GM23338 (cell line): Measurements from ENCODE around the gene VPS36. TPM values are rescaled to one million over a fixed set of nuclear protein-coding genes. Genes with fewer than 3 reads are reported as not detected.

Source experiments
- ATAC-seq: fragments of 200-7000 bp; cut with Tn5 transposase; 3 replicates; pipeline ENCODE4 v1.9.1; 2020
- DNase-seq: peaks from one replicate; pipeline ENCODE4 v3.0.0-alpha.2; 2015; ENCODE audit warnings: low spot score
- H2AFZ ChIP-seq: fragments of 200-600 bp; sonication (generic); 2 replicates; pipeline ENCODE4 v1.8.0; 2016; ENCODE audit warnings: antibody characterized with exemption, mild to moderate bottlenecking, moderate library complexity
- H3F3A ChIP-seq: fragments of 200-600 bp; sonication (generic); replicated peaks from 2 replicates; pipeline ENCODE4 v1.8.0; 2017; ENCODE audit warnings: antibody characterized with exemption, mixed run types, low read depth
- H3K27ac ChIP-seq: fragments of 200-600 bp; sonication (generic); 2 replicates; pipeline ENCODE4 v1.6.1; 2016; ENCODE audit warnings: low read depth
- H3K27me3 ChIP-seq: fragments of 200-600 bp; sonication (generic); 2 replicates; pipeline ENCODE4 v1.8.0; 2016; ENCODE audit warnings: mild to moderate bottlenecking, mixed run types, moderate library complexity; ENCODE audit not compliant: insufficient read depth
- H3K36me3 ChIP-seq: fragments of 200-600 bp; sonication (generic); 2 replicates; pipeline ENCODE4 v1.8.0; 2016; ENCODE audit warnings: mild to moderate bottlenecking; ENCODE audit not compliant: insufficient read depth
- H3K4me1 ChIP-seq: fragments of 200-600 bp; sonication (generic); 2 replicates; pipeline ENCODE4 v1.8.0; 2016; ENCODE audit warnings: mild to moderate bottlenecking, moderate library complexity; ENCODE audit not compliant: insufficient read depth
- H3K4me2 ChIP-seq: fragments of 200-600 bp; sonication (generic); 2 replicates; pipeline ENCODE4 v1.7.1; 2017; ENCODE audit warnings: mixed run types
- H3K4me3 ChIP-seq: fragments of 200-600 bp; sonication (generic); 2 replicates; pipeline ENCODE4 v1.6.1; 2016; ENCODE audit warnings: mixed run types
- H3K79me2 ChIP-seq: fragments of 200-600 bp; sonication (generic); replicated peaks from 2 replicates; pipeline ENCODE4 v1.8.0; 2017; ENCODE audit warnings: mild to moderate bottlenecking; ENCODE audit not compliant: insufficient read depth
- H3K9me2 ChIP-seq: fragments of 200-600 bp; sonication (generic); 2 replicates; pipeline ENCODE4 v1.8.0; 2017; ENCODE audit not compliant: insufficient read depth
- H4K20me1 ChIP-seq: fragments of 200-600 bp; sonication (generic); replicated peaks from 2 replicates; pipeline ENCODE4 v1.8.0; 2017; ENCODE audit warnings: mild to moderate bottlenecking; ENCODE audit not compliant: insufficient read depth
- H3K27ac Mint-ChIP-seq: 2 replicates; pipeline ENCODE4 v1.8.0; 2020; ENCODE audit warnings: inconsistent platforms, mild to moderate bottlenecking, moderate library complexity, mixed read lengths
- H3K27me3 Mint-ChIP-seq: 3 replicates; pipeline ENCODE4 v1.8.0; 2022; ENCODE audit warnings: low read depth, mild to moderate bottlenecking, moderate library complexity, mixed read lengths, inconsistent platforms; ENCODE audit not compliant: insufficient read depth, poor library complexity
- H3K36me3 Mint-ChIP-seq: 3 replicates; pipeline ENCODE4 v1.8.0; 2021; ENCODE audit warnings: low read depth, mild to moderate bottlenecking, inconsistent platforms, moderate library complexity, mixed read lengths
- H3K4me1 Mint-ChIP-seq: 3 replicates; pipeline ENCODE4 v1.8.0; 2020; ENCODE audit warnings: mild to moderate bottlenecking, inconsistent platforms, mixed read lengths
- H3K4me3 Mint-ChIP-seq: 3 replicates; pipeline ENCODE4 v1.8.0; 2021; ENCODE audit warnings: moderate library complexity, mild to moderate bottlenecking, inconsistent platforms, mixed read lengths
- H3K9me3 Mint-ChIP-seq: 3 replicates; pipeline ENCODE4 v1.8.0; 2020; ENCODE audit warnings: moderate library complexity, mild to moderate bottlenecking, inconsistent platforms, mixed read lengths
- EZH2 ChIP-seq: fragments of 200-600 bp; sonication (generic); IDR thresholded peaks from one replicate; pipeline ENCODE4 v1.8.0; 2017; ENCODE audit warnings: antibody characterized with exemption, mild to moderate bottlenecking, low read depth; ENCODE audit not compliant: unreplicated experiment
- EZH2phosphoT487 ChIP-seq: fragments of 200-600 bp; sonication (generic); IDR thresholded peaks from one replicate; pipeline ENCODE4 v1.8.1; 2018; ENCODE audit warnings: antibody characterized with exemption; ENCODE audit not compliant: unreplicated experiment
- JUNB ChIP-seq: IDR thresholded peaks from one replicate; pipeline ENCODE4 v1.6.1; 2016; ENCODE audit warnings: antibody characterized with exemption; ENCODE audit not compliant: unreplicated experiment
- NANOG ChIP-seq: IDR thresholded peaks from 2 replicates; pipeline ENCODE4 v1.6.1; 2016; ENCODE audit warnings: antibody characterized with exemption, borderline replicate concordance
- POLR2AphosphoS5 ChIP-seq: IDR thresholded peaks from 2 replicates; pipeline ENCODE4 v1.6.1; 2016; ENCODE audit warnings: antibody characterized with exemption, low read depth
- ZNF462 ChIP-seq: fragments of 250-450 bp; sonication (Bioruptor Pico); IDR thresholded peaks from 2 replicates; pipeline ENCODE4 v1.5.0; 2020; ENCODE audit warnings: mild to moderate bottlenecking, moderate library complexity
- polyA plus RNA-seq: library from polyadenylated mRNA; unstranded; fragments of >200 nt; fragmentation: Nextera tagmentation; extraction: Ambion mirVana; gene quantifications from 2 replicates; pipeline ENCODE4 v1.2.1, GENCODE V29; 2016
- total RNA-seq: library from RNA; depleted of rRNA; stranded (reverse); fragments of >200 nt; shearing (Covaris generic); gene quantifications from 2 replicates; pipeline ENCODE4 v1.2.3, GENCODE V29; 2014
- TF ChIP-seq, protein P1 (sequence below): IDR thresholded peaks from 2 replicates; pipeline ENCODE4 v1.6.1; 2016; ENCODE audit warnings: antibody characterized with exemption

VPS36 gene
- total and polyA plus RNA-seq, 2 experiments from 2014 or later: 28.9 to 36.2 TPM

GRCh38 chr13:52452470-52452869 lies 2.0 kb upstream of the VPS36 start (continued):
- TF ChIP-seq ZNF462 (CRISPR knock-in tag): no peak

GRCh38 chr13:52451135-52451804 lies 836 bp upstream of the VPS36 start:
- no peak overlapping the region for H2AFZ ChIP-seq
- H3K4me2 ChIP-seq: peak overlapping the region; percentile 76
- TF ChIP-seq EZH2phosphoT487 (no peak), ZNF462 (CRISPR knock-in tag) (no peak), EZH2 (no peak), POLR2AphosphoS5 (no peak), JUNB (no peak), NANOG (no peak)
- TF ChIP-seq, protein P1, sequence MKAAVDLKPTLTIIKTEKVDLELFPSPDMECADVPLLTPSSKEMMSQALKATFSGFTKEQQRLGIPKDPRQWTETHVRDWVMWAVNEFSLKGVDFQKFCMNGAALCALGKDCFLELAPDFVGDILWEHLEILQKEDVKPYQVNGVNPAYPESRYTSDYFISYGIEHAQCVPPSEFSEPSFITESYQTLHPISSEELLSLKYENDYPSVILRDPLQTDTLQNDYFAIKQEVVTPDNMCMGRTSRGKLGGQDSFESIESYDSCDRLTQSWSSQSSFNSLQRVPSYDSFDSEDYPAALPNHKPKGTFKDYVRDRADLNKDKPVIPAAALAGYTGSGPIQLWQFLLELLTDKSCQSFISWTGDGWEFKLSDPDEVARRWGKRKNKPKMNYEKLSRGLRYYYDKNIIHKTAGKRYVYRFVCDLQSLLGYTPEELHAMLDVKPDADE: no peak

More at GRCh38 chr13:52451135-52451804, 836 bp upstream of the VPS36 start:
- DNase-seq: no peak
- H4K20me1 ChIP-seq: peaks cover 15% of the 10 kb centered on the region; the same call in 1 of the 2 replicates
- H3K9me3 Mint-ChIP-seq: no peaks in the 10 kb centered on the region
- H3K9me2 ChIP-seq: no peaks in the 10 kb centered on the region
- H3K4me1 ChIP-seq: peaks cover 11% of the 10 kb centered on the region; the same call in 1 of the 2 replicates
- H3F3A ChIP-seq: no peaks in the 10 kb centered on the region
- no peak for ATAC-seq
- peaks cover 4% of the 10 kb centered on the region; the same call in 2 of the 3 replicates for H3K36me3 Mint-ChIP-seq
- H3K4me3 ChIP-seq: peak overlapping the region; percentile 74; the same call in 1 of the 2 replicates
- peaks cover 15% of the 10 kb centered on the region for H3K4me1 Mint-ChIP-seq
- H3K27me3 Mint-ChIP-seq: peaks cover 7% of the 10 kb centered on the region
- no peaks in the 10 kb centered on the region for H3K36me3 ChIP-seq
- H3K27ac Mint-ChIP-seq: no peak overlapping the region
- H3K27ac ChIP-seq: no peak overlapping the region
- no peaks in the 10 kb centered on the region for H3K27me3 ChIP-seq
- H3K79me2 ChIP-seq: peaks cover 40% of the 10 kb centered on the region
- peak overlapping the region; percentile 88 for H3K4me3 Mint-ChIP-seq
